Loucy (cell line): ENCODE measurements around the gene WSCD1.

Experiments used
- H2AFZ ChIP-seq: fragments of 200-600 bp; sonication (generic); 2 replicates; pipeline ENCODE4 v1.6.0; 2016; ENCODE audit warnings: antibody characterized with exemption, mild to moderate bottlenecking, low read length, moderate library complexity
- H3F3A ChIP-seq: fragments of 200-600 bp; 2 replicates; pipeline ENCODE4 v1.6.0; 2016; ENCODE audit warnings: antibody characterized with exemption, low read depth, mild to moderate bottlenecking
- H3K27me3 ChIP-seq: fragments of 200-600 bp; sonication (generic); 2 replicates; pipeline ENCODE4 v1.6.1; 2014; ENCODE audit warnings: low read length, mild to moderate bottlenecking; ENCODE audit not compliant: insufficient read depth, poor library complexity, severe bottlenecking
- H3K36me3 ChIP-seq: fragments of 200-600 bp; sonication (generic); 2 replicates; pipeline ENCODE4 v1.6.1; 2016; ENCODE audit warnings: low read length; ENCODE audit not compliant: insufficient read depth
- H3K4me1 ChIP-seq: fragments of 200-600 bp; sonication (generic); 2 replicates; pipeline ENCODE4 v1.5.1; 2014; ENCODE audit warnings: low read length, mild to moderate bottlenecking; ENCODE audit not compliant: insufficient read depth, poor library complexity, severe bottlenecking
- H3K4me2 ChIP-seq: fragments of 200-600 bp; sonication (generic); 2 replicates; pipeline ENCODE4 v1.6.0; 2014; ENCODE audit warnings: antibody characterized with exemption, low read length, low read depth, mild to moderate bottlenecking; ENCODE audit not compliant: poor library complexity, severe bottlenecking
- H3K4me3 ChIP-seq: fragments of 200-600 bp; sonication (generic); 2 replicates; pipeline ENCODE4 v1.5.1; 2014; ENCODE audit warnings: low read length, mild to moderate bottlenecking, mixed read lengths; ENCODE audit not compliant: poor library complexity, severe bottlenecking
- H3K79me2 ChIP-seq: fragments of 200-600 bp; sonication (generic); 2 replicates; pipeline ENCODE4 v1.6.1; 2014; ENCODE audit warnings: low read length; ENCODE audit not compliant: insufficient read depth
- H3K9ac ChIP-seq: fragments of 200-600 bp; sonication (generic); 2 replicates; pipeline ENCODE4 v1.6.0; 2014; ENCODE audit warnings: mild to moderate bottlenecking, low read depth, low read length, moderate library complexity; ENCODE audit not compliant: poor library complexity, severe bottlenecking
- H3K9me2 ChIP-seq: fragments of 200-600 bp; sonication (generic); replicated peaks from 2 replicates; pipeline ENCODE4 v1.6.1; 2016; ENCODE audit warnings: low read depth, low read length, mixed read lengths
- H3K9me3 ChIP-seq: fragments of 200-600 bp; sonication (generic); 2 replicates; pipeline ENCODE4 v1.6.1; 2014; ENCODE audit warnings: mild to moderate bottlenecking, antibody characterized with exemption, low read length, low read depth; ENCODE audit not compliant: insufficient read depth
- H4K20me1 ChIP-seq: fragments of 200-600 bp; sonication (generic); 2 replicates; pipeline ENCODE4 v1.6.0; 2014; ENCODE audit warnings: antibody characterized with exemption, low read length, mild to moderate bottlenecking; ENCODE audit not compliant: insufficient read depth, poor library complexity, severe bottlenecking
- CTCF ChIP-seq: fragments of 200-600 bp; sonication (generic); conservative IDR thresholded peaks from 2 replicates; pipeline ENCODE4 v1.5.1; 2014; ENCODE audit warnings: mild to moderate bottlenecking, antibody characterized with exemption, low read length
- EZH2phosphoT487 ChIP-seq: fragments of 200-600 bp; IDR thresholded peaks from 2 replicates; pipeline ENCODE4 v1.6.1; 2018; ENCODE audit warnings: antibody characterized with exemption, mild to moderate bottlenecking, moderate library complexity, borderline replicate concordance

The WSCD1 gene

GRCh38 chr17:6097005-6097279 lies 26.8 kb downstream of the WSCD1 start:
- H3K4me1 ChIP-seq: no peaks in the 10 kb centered on the region
- H4K20me1 ChIP-seq: no peaks in the 10 kb centered on the region
- no peak overlapping the region for H3K4me2 ChIP-seq
- H3K9me2 ChIP-seq: no peaks in the 10 kb centered on the region
- no peaks in the 10 kb centered on the region for H3F3A ChIP-seq
- H3K9ac ChIP-seq: no peak overlapping the region
- H3K27me3 ChIP-seq: no peaks in the 10 kb centered on the region
- TF ChIP-seq CTCF (no peak), EZH2phosphoT487 (no peak)
- H3K79me2 ChIP-seq: no peaks in the 10 kb centered on the region
- H3K4me3 ChIP-seq: no peak overlapping the region
- H2AFZ ChIP-seq: no peak overlapping the region
- H3K36me3 ChIP-seq: no peaks in the 10 kb centered on the region
- H3K9me3 ChIP-seq: peaks cover 24% of the 10 kb centered on the region; the same call in 1 of the 2 replicates

GRCh38 chr17:6098050-6098822 lies 28.1 kb downstream of the WSCD1 start:
- Histone ChIP-seq H3K27me3 (no peaks in the 10 kb centered on the region), H3K4me3 (no peak overlapping the region), H3K9me3 (peaks cover 23% of the 10 kb centered on the region; the same call in 1 of the 2 replicates), H3K36me3 (no peaks in the 10 kb centered on the region), H3K9me2 (no peaks in the 10 kb centered on the region), H3K4me2 (no peak overlapping the region), H3F3A (no peaks in the 10 kb centered on the region), H2AFZ (no peak overlapping the region), H3K9ac (no peak overlapping the region), H4K20me1 (no peaks in the 10 kb centered on the region), H3K79me2 (no peaks in the 10 kb centered on the region), H3K4me1 (no peaks in the 10 kb centered on the region)
- no peak for TF ChIP-seq EZH2phosphoT487
- TF ChIP-seq CTCF: no peak

GRCh38 chr17:6098823-6099180 lies 28.6 kb downstream of the WSCD1 start:
- H3K4me2 ChIP-seq: no peak overlapping the region
- no peaks in the 10 kb centered on the region for H3K36me3 ChIP-seq
- H3K27me3 ChIP-seq: no peaks in the 10 kb centered on the region
- H3K9me2 ChIP-seq: no peaks in the 10 kb centered on the region
- TF ChIP-seq CTCF (no peak), EZH2phosphoT487 (no peak)
- H3K4me3 ChIP-seq: no peak overlapping the region
- H3K9ac ChIP-seq: no peak overlapping the region
- H3K4me1 ChIP-seq: no peaks in the 10 kb centered on the region
- no peaks in the 10 kb centered on the region for H3K79me2 ChIP-seq
- H4K20me1 ChIP-seq: no peaks in the 10 kb centered on the region
- peaks cover 20% of the 10 kb centered on the region; the same call in 1 of the 2 replicates for H3K9me3 ChIP-seq
- no peaks in the 10 kb centered on the region for H3F3A ChIP-seq
- no peak overlapping the region for H2AFZ ChIP-seq
